ENCODE data around the gene CCBE1. TPM values are rescaled to one million over a fixed set of nuclear protein-coding genes. Genes with fewer than 3 reads are reported as not detected.

The CCBE1 gene
- polyA plus RNA-seq, 3 donors: 0.23 to 1.0 (median 0.90) TPM

- 21 to 34% (median 26%) methylated on average over 4 of the region's 4 CpGs for WGBS, 3 donors
- H3K27ac ChIP-seq (ENCODE audit: low read depth, low read length): no peak overlapping the region
Observed at GRCh38 chr18:59419386-59419785, 277.8 kb downstream of the CCBE1 start.

- no peak overlapping the region for H3K27ac ChIP-seq (ENCODE audit: low read depth, low read length)
- WGBS, 3 donors: 91 to 100% (median 96%) methylated on average over 1 of the region's 1 CpG
Observed at GRCh38 chr18:59416818-59417217, 280.4 kb downstream of the CCBE1 start.

DNA sequence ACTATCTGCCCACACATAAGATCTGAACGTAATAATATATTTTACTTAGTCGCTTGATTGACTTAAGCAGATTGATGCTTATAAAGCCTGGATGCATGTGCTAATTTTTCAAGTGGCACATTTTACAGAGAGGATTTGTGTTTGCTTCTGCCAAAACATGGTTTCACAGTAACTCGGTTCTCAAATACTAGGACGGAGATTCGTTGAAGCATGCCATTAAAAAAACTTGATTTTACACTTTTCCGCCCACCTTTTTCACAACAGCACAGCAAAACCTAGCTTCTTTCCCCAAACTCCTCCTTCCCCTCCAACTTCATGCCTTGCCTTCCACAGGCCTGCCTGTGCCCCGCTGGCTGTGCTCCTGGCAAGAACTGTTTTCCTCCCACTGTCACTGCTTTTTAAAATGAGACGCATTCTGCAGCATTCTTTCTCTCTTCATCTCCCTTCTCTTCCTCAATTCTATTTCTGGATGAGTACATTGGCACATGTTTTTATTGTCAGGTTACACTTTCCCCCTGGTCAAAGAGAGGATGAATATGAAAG lies 283.0 kb downstream of the CCBE1 start:
- 66 to 80% (median 80%) methylated on average over 8 of the region's 8 CpGs for WGBS, 3 donors

DNA sequence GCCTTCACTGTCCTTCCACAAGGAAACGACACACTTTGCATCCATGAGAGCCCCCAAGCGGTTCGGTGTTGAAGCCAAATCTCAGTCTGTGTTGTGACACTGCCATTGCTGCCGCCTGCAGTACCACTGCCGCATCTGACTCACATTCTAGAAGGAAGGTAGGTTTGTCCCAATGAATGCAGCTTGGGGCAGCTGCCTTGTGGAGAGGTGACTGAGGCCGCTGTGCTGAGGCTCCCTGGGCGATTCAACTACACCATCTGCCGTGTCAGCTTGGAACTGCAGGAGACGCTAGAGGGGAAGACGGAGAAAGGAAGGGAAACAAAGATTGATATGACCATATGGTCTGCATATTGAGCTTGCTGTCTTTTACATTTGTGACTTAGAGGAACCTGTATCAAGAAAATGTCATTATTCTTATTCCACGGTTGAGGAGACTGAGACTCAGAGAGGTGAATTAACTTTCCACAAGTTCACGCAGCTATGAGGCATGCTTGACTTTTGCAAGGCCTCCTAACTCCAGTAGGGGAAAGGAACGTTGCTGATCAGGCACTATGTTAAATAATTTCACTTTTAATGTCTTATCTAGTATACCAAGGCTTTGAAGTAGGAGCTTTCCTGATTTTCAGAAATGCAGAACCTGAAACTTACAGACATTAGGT lies 294.7 kb downstream of the CCBE1 start:
- H3K27ac ChIP-seq (ENCODE audit: low read depth, low read length): no peak overlapping the region
- WGBS, 3 donors: 11 to 22% (median 20%) methylated on average over 13 of the region's 13 CpGs

More for the DNA sequence above, 283.0 kb downstream of the CCBE1 start:
- no peak overlapping the region for H3K27ac ChIP-seq (ENCODE audit: low read depth, low read length)

DNA sequence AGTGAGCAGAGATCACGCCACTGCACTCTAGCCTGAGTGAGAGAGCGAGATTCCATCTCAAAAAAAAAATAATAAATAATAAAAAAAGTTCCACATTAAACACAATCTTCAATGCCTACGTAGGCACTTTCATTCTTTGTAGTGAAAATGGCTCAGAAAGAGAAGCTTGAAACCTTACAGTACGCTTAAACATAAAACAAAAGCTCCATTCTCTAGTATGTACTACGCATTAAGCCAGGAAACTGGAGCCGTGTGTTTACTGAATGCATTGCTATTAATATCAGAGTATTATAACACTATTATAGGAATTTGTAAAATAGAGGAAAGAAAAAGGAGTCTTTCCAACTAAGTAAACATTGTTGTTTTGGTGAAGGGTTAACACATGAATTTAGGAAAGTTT lies 296.8 kb downstream of the CCBE1 start:
- WGBS, 3 donors: 90 to 96% (median 91%) methylated on average over 6 of the region's 6 CpGs
- no peak overlapping the region for H3K27ac ChIP-seq (ENCODE audit: low read depth, low read length)

- 58 to 78% (median 65%) methylated on average over 10 of the region's 10 CpGs for WGBS, 3 donors
- no peak overlapping the region for H3K27ac ChIP-seq (ENCODE audit: low read depth, low read length)
Observed at GRCh38 chr18:59395226-59396175, 301.7 kb downstream of the CCBE1 start.

DNA sequence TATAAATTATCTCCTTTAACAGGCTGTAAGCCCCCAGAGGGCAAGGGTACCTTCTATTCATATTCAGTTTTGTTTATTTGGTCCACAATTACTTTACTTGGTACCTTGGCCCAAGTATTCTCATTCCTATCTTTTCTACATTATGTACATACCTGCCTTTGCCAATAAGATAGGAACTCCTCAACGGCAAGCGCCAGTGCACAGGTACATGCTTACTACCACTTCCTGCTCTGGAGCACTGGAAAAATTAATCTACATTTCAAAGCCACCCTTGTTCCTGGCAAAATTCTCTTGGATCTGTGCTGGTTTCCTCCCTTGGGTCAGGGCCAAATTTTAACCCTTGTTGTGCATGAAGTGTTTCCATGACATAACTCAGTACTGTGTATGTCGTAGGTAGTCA lies 303.8 kb downstream of the CCBE1 start:
- no peak overlapping the region for H3K27ac ChIP-seq (ENCODE audit: low read depth, low read length)
- 38 to 69% (median 66%) methylated on average over 3 of the region's 3 CpGs for WGBS, 3 donors

DNA sequence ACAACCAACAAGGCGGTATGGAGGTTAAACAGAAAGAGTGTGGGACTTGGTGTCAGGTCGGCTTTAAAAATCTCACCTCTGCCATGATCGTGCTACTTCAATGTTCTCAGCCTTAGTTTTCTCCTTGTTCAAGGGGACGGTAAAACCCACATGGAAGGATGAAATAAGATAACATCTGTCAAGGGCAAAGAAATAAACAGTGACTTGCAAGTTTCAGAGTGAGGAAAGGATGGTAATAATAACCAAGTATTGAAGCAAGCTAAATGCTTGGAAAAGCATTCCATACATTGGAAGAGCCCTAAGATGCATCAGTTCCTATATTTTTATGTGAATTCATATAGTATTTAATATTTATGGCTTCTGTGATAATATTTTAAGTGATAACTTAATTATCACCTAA lies 308.4 kb downstream of the CCBE1 start:
- 72 to 82% (median 80%) methylated on average over 4 of the region's 4 CpGs for WGBS, 3 donors
- no peak overlapping the region for H3K27ac ChIP-seq (ENCODE audit: low read depth, low read length)

DNA sequence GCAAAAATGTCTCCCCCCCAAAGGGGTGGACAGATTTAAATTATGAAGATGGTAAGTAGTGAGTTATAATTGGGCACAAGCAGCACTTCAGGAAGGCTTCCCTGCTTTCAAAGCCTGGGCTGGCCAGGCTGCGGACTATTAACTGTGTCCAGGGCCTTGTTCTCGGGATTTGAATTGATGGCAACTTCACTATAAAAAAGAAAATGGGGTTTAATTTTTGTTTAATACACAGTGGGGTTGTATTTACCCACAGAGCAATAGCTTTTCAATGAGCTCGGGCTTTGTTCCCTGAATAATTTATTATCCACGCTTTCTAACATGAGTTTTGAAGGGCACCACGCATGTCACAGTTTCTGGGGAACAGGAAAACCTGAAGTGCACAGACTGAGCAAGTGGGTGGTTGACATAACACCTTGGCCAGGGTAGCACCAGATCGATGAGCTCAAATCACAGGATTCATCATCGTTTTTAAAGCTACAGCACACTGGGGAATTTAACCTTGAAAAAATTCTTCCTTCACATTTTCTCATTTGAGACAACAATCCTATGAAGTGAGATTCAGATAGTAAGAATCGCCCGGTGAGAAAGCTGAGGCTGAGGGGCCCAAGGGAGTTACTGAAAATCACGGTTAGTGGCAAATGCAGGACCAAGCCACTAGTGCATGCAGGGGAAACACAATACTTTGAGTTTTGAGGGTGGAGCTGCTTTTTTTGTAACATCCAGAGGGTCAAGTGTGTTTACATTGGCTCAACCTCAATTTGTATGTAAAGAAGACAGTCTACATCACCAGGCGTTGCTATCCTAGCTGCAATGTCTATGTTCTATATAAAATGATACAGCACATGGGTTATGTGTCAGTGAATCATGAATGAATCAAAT lies 309.3 kb downstream of the CCBE1 start:
- 68 to 81% (median 75%) methylated on average over 11 of the region's 11 CpGs for WGBS, 3 donors
- H3K27ac ChIP-seq (ENCODE audit: low read depth, low read length): no peak overlapping the region

DNA sequence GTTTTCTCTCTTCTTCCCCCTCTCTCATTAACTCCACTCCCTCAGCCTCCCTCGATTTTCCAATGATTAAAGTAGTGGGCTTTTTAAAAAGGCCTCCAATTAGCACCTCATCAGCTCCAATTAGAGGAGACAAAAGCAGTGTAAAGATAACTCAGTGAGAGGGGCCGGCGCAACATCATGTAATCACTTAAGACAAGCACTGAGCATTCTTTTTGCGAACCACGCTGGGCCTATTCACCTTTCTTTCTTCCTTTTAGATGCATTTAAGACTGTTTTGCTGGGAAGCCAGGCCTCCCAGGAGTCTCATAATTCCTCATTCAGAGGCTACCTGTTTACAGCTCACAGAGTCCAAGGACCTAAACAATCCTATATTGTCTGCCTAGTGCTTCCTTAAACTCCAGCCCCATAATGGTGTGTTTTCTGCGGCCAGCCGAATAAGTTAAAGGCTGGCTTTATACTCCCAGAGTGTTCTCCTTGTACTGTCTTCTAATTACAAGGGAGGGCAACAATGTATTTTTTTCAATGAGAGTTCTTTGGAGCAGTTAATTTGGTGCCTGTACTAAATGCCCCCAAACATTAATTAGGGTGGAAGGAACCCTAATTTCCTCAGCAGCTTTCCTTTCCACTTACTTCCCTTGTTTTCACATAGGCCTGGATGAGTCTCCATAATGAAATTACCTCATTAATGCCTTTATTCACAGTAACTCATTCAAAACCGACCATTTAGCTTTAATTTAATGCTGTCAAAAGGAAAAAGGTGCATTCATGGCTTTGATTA lies 310.1 kb downstream of the CCBE1 start:
- 78 to 82% (median 80%) methylated on average over 8 of the region's 8 CpGs for WGBS, 3 donors
- no peak overlapping the region for H3K27ac ChIP-seq (ENCODE audit: low read depth, low read length)

DNA sequence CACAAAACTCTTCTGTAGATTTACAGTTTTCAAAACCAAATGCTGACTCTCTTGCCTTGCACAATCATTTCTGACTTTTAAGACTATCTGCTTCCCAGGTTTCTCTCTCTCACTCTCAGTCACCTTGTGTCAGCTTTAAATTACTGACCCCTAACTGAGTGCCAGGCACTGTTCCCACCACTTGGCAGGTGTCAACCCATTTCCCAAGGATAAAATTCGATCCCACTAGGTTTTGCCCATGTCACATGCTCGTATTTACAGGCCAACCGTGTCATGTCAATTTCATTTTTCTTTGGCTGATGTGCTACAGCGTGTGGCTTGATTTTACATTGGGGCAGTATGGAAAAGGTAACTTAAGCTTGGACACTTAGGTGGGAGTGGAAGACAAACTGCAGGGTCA lies 312.0 kb downstream of the CCBE1 start:
- 74 to 90% (median 85%) methylated on average over 4 of the region's 4 CpGs for WGBS, 3 donors
- no peak overlapping the region for H3K27ac ChIP-seq (ENCODE audit: low read depth, low read length)

DNA sequence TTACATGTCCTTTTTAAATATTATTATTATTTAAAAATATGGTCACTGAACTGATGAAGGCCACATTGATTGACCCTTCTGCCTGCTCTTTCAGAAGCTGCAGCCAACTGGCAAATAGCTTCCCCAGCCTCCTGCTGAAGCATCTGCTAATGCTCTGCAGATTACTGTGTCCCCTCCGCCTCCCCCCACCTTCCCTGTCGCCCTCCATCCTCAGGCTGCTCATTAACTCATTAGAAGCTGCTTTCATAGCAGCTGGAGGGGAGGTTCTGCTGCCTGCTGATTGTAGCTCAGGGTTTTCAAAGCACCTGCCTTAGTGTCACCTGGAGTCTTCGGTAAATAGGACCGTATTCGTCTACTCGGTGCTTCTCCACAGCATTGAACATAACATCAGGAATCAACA lies 313.4 kb downstream of the CCBE1 start:
- no peak overlapping the region for H3K27ac ChIP-seq (ENCODE audit: low read depth, low read length)
- 46 to 86% (median 80%) methylated on average over 6 of the region's 6 CpGs for WGBS, 3 donors

GRCh38 chr18:59382383-59382782 lies 314.8 kb downstream of the CCBE1 start:
- 78 to 82% (median 82%) methylated on average over 7 of the region's 7 CpGs for WGBS, 3 donors
- H3K27ac ChIP-seq (ENCODE audit: low read depth, low read length): no peak overlapping the region

DNA sequence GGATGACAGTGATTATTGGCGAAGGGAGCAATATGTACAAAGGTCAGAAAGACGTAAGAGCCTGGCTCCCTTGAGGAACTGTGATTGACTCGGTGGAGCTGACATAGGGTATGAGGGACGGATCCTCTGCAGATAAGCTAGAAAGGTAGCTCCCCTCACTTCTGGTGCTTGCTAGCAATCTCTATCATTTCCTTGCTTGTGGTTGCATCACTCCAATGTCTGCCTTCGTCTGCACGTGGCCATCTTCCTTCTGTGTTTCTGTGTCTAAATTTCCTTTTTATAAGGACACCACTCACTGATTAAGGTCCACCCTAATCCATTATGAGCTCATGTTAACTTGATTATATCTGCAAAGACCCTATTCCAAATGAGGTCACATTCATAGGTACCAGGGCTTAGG lies 315.3 kb downstream of the CCBE1 start:
- 63 to 83% (median 70%) methylated on average over 6 of the region's 6 CpGs for WGBS, 3 donors
- no peak overlapping the region for H3K27ac ChIP-seq (ENCODE audit: low read depth, low read length)

Data from adipose tissue (tissue), 3 donors.